Gastroesophageal sphincter (tissue), 3 donors: ENCODE data around the gene ARID3B.

ENCODE experiments used
- EP300 ChIP-seq: sonication (generic); formaldehyde crosslinking; IDR thresholded peaks from one replicate; pipeline ENCODE4 v1.6.1; 2017; ENCODE audit warnings: antibody characterized with exemption, mild to moderate bottlenecking
- POLR2A ChIP-seq, 2 donors: fragments of 450-650 bp; IDR thresholded peaks; one replicate each; pipeline ENCODE4 v1.6.1; 2017; ENCODE audit warnings: antibody characterized with exemption in 2 of 2, mild to moderate bottlenecking in 2 of 2, moderate library complexity in 1 of 2
- POLR2AphosphoS5 ChIP-seq: sonication (generic); formaldehyde crosslinking; IDR thresholded peaks from one replicate; pipeline ENCODE4 v1.6.1; 2017; ENCODE audit warnings: antibody characterized with exemption
- TF ChIP-seq, protein P1 (sequence below), 4 experiments: fragments of 200-600 bp in 2 of 4; fragments of 450-650 bp in 2 of 4; sonication (generic) in 1 of 4; IDR thresholded peaks; one replicate each; pipeline ENCODE4 v1.5.1; 2017 to 2019; ENCODE audit warnings: antibody characterized with exemption in 4 of 4, mild to moderate bottlenecking in 2 of 4, moderate library complexity in 2 of 4

DNA sequence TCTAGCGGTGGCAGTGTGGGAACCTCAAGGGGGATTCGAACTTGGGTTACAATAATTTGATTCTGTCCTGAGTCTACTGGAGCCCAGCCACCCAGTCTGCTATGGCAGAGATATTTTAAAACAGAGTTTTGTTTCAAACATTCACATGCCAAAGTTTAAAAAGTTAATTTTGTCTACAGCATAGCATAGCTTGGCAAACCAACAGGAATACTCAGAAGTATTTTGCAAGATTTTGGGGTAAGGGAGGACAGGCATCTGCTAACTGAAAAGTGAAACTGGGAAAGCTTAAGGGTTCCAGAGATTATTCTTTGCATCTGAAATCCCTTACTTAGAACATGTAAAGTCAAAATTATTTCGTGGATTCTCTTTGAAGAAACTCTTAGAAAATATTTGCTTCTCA lies 6.6 kb downstream of the ARID3B start:
- no peak for TF ChIP-seq EP300
- TF ChIP-seq POLR2AphosphoS5: no peak
- TF ChIP-seq, protein P1, sequence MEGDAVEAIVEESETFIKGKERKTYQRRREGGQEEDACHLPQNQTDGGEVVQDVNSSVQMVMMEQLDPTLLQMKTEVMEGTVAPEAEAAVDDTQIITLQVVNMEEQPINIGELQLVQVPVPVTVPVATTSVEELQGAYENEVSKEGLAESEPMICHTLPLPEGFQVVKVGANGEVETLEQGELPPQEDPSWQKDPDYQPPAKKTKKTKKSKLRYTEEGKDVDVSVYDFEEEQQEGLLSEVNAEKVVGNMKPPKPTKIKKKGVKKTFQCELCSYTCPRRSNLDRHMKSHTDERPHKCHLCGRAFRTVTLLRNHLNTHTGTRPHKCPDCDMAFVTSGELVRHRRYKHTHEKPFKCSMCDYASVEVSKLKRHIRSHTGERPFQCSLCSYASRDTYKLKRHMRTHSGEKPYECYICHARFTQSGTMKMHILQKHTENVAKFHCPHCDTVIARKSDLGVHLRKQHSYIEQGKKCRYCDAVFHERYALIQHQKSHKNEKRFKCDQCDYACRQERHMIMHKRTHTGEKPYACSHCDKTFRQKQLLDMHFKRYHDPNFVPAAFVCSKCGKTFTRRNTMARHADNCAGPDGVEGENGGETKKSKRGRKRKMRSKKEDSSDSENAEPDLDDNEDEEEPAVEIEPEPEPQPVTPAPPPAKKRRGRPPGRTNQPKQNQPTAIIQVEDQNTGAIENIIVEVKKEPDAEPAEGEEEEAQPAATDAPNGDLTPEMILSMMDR (IDR thresholded peaks at IDR 0.05): no peak
- TF ChIP-seq POLR2A (IDR thresholded peaks at IDR 0.05): no peak
